MM.1S (cell line): Measurements from ENCODE around the gene PLAAT3.
"Not testable (repeated sequence)": the region's sequence is repeated elsewhere in the genome, so short reads cannot be mapped to it uniquely, and the experiment has no call there.

Experiments
- DNase-seq: peaks from one replicate; pipeline ENCODE4 v3.0.0-alpha.2; 2015
- H2AFZ ChIP-seq: fragments of 300-600 bp; sonication (generic); 2 replicates; pipeline ENCODE4 v1.6.0; 2016; ENCODE audit warnings: antibody characterized with exemption, low read length
- H3F3A ChIP-seq: fragments of 300-600 bp; sonication (generic); 2 replicates; pipeline ENCODE4 v1.6.1; 2016; ENCODE audit warnings: mild to moderate bottlenecking, antibody characterized with exemption, low read length, moderate library complexity, mixed read lengths; ENCODE audit not compliant: insufficient read depth
- H3K27ac ChIP-seq: fragments of 300-600 bp; sonication (generic); 2 replicates; pipeline ENCODE4 v1.5.1; 2016; ENCODE audit warnings: mild to moderate bottlenecking, low read length
- H3K27me3 ChIP-seq: fragments of 300-600 bp; sonication (generic); replicated peaks from 2 replicates; pipeline ENCODE4 v1.6.0; 2016; ENCODE audit warnings: low read length; ENCODE audit not compliant: insufficient read depth
- H3K36me3 ChIP-seq: fragments of 300-600 bp; sonication (generic); replicated peaks from 2 replicates; pipeline ENCODE4 v1.6.1; 2016; ENCODE audit warnings: mild to moderate bottlenecking, low read length, mixed read lengths; ENCODE audit not compliant: insufficient read depth
- H3K4me1 ChIP-seq: fragments of 300-600 bp; sonication (generic); 2 replicates; pipeline ENCODE4 v1.6.1; 2016; ENCODE audit warnings: low read length, mixed read lengths
- H3K4me2 ChIP-seq: fragments of 300-600 bp; sonication (generic); 2 replicates; pipeline ENCODE4 v1.6.0; 2016; ENCODE audit warnings: low read depth, low read length
- H3K4me3 ChIP-seq: fragments of 300-600 bp; sonication (generic); 2 replicates; pipeline ENCODE4 v1.5.1; 2016; ENCODE audit warnings: low read length, mixed read lengths
- H3K79me2 ChIP-seq: fragments of 300-600 bp; sonication (generic); 2 replicates; pipeline ENCODE4 v1.6.1; 2016; ENCODE audit warnings: mixed run types, low read length, mixed read lengths
- H3K9ac ChIP-seq: fragments of 300-600 bp; sonication (generic); 2 replicates; pipeline ENCODE4 v1.6.1; 2016; ENCODE audit warnings: low read length, mixed read lengths
- H3K9me2 ChIP-seq: fragments of 300-600 bp; sonication (generic); replicated peaks from 2 replicates; pipeline ENCODE4 v1.6.1; 2016; ENCODE audit warnings: mild to moderate bottlenecking, low read length, mixed read lengths; ENCODE audit not compliant: insufficient read depth
- H3K9me3 ChIP-seq: fragments of 300-600 bp; sonication (generic); replicated peaks from 2 replicates; pipeline ENCODE4 v1.6.1; 2016; ENCODE audit warnings: mild to moderate bottlenecking, low read length, mixed read lengths; ENCODE audit not compliant: insufficient read depth
- H4K20me1 ChIP-seq: fragments of 300-600 bp; sonication (generic); 2 replicates; pipeline ENCODE4 v1.6.1; 2016; ENCODE audit warnings: mild to moderate bottlenecking, low read length, moderate library complexity, mixed read lengths; ENCODE audit not compliant: insufficient read depth
- EZH2 ChIP-seq: fragments of 300-600 bp; sonication (generic); optimal IDR thresholded peaks from 2 replicates; pipeline ENCODE3; 2017; ENCODE audit warnings: low read depth, mild to moderate bottlenecking, antibody characterized with exemption, low read length, mixed read lengths
- EZH2phosphoT487 ChIP-seq: fragments of 300-600 bp; sonication (generic); IDR thresholded peaks from 2 replicates; pipeline ENCODE4 v1.6.1; 2018; ENCODE audit warnings: antibody characterized with exemption, low read length
- TF ChIP-seq, protein P1 (sequence below): fragments of 300-600 bp; sonication (generic); IDR thresholded peaks from 2 replicates; pipeline ENCODE4 v1.5.1; 2016; ENCODE audit warnings: antibody characterized with exemption, low read length, mixed read lengths

Gene PLAAT3

DNA sequence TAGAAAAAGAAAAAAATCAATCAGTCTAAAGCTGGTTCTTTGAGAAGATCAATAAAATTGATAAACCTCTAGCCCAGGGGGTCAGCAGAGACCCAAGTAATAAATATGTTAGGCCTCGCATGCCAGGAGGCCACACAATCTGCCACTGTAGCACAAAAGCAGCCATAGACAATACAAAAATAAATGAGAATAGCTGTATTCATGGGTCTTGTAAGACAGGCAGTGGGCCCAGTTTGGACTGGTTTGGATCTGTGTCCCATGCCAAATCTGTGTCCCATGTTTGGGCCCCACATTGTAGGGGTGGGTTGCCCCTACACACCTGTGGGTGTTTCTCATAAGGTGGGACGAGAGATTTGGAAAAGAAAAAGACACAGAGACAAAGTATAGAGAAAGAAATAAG, 84.2 kb downstream of the PLAAT3 start:
- Histone ChIP-seq H3K9ac (no peak overlapping the region), H2AFZ (no peak overlapping the region), H3K27me3 (no peaks in the 10 kb centered on the region), H3K4me2 (no peak overlapping the region), H3F3A (peaks cover 13% of the 10 kb centered on the region), H4K20me1 (no peaks in the 10 kb centered on the region), H3K27ac (no peak overlapping the region), H3K9me3 (no peaks in the 10 kb centered on the region), H3K79me2 (no peaks in the 10 kb centered on the region), H3K36me3 (no peaks in the 10 kb centered on the region), H3K4me1 (peaks cover 8% of the 10 kb centered on the region), H3K9me2 (no peaks in the 10 kb centered on the region), H3K4me3 (no peak overlapping the region)
- TF ChIP-seq, protein P1, sequence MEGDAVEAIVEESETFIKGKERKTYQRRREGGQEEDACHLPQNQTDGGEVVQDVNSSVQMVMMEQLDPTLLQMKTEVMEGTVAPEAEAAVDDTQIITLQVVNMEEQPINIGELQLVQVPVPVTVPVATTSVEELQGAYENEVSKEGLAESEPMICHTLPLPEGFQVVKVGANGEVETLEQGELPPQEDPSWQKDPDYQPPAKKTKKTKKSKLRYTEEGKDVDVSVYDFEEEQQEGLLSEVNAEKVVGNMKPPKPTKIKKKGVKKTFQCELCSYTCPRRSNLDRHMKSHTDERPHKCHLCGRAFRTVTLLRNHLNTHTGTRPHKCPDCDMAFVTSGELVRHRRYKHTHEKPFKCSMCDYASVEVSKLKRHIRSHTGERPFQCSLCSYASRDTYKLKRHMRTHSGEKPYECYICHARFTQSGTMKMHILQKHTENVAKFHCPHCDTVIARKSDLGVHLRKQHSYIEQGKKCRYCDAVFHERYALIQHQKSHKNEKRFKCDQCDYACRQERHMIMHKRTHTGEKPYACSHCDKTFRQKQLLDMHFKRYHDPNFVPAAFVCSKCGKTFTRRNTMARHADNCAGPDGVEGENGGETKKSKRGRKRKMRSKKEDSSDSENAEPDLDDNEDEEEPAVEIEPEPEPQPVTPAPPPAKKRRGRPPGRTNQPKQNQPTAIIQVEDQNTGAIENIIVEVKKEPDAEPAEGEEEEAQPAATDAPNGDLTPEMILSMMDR, result no peak
- TF ChIP-seq EZH2phosphoT487 (no peak), EZH2 (no peak)
- DNase-seq, result no peak

DNA sequence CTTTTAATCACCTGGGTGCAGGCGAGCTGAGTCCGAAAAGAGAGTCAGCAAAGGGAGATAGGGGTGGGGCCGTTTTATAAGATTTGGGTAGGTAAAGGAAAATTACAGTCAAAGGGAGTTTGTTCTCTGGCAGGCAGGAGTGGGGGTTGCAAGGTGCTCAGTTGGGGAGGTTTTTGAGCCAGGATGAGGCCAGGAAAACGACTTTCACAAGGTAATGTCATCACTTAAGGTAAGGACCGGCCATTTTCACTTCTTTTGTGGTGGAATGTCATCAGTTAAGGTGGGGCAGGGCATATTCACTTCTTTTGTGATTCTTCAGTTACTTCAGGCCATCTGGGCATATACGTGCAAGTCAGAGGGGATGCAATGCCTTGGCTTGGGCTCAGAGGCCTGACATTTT, 84.9 kb downstream of the PLAAT3 start:
- not testable (repeated sequence) for H3K4me2 ChIP-seq, H3K27ac ChIP-seq, H3K4me3 ChIP-seq, H3K9me3 ChIP-seq, H4K20me1 ChIP-seq, H2AFZ ChIP-seq, H3K36me3 ChIP-seq, H3K79me2 ChIP-seq, H3K9me2 ChIP-seq, H3F3A ChIP-seq, H3K27me3 ChIP-seq, H3K4me1 ChIP-seq, H3K9ac ChIP-seq, DNase-seq

DNA sequence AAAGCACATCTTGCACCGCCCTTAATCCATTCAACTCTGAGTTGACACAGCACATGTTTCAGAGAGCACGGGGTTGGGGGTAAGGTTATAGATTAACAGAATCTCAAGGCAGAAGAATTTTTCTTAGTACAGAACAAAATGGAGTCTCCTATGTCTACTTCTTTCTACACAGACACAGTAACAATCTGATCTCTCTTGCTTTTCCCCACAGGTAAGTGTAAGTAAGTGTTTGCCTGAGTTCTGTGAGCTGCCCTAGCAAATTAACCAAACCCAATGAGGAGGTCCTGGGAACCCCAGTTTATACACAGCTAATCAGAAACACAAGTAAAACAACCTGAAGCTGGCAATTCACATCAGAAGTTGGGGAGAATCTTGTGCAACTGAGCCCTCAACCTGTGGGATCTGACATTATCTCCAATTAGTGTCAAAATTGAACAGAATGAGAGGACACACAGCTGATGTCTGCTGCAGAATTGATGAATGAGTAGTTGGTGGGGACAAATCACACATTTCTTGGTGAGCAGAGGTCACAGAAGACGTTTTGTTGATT, 85.4 kb downstream of the PLAAT3 start:
- not testable (repeated sequence) for H3K36me3 ChIP-seq, H3K9me2 ChIP-seq, H3K79me2 ChIP-seq, H3K27ac ChIP-seq, H3F3A ChIP-seq, H2AFZ ChIP-seq, H3K9ac ChIP-seq, H3K4me2 ChIP-seq, H3K27me3 ChIP-seq, H3K4me1 ChIP-seq, H3K9me3 ChIP-seq, H3K4me3 ChIP-seq, DNase-seq, H4K20me1 ChIP-seq

DNA sequence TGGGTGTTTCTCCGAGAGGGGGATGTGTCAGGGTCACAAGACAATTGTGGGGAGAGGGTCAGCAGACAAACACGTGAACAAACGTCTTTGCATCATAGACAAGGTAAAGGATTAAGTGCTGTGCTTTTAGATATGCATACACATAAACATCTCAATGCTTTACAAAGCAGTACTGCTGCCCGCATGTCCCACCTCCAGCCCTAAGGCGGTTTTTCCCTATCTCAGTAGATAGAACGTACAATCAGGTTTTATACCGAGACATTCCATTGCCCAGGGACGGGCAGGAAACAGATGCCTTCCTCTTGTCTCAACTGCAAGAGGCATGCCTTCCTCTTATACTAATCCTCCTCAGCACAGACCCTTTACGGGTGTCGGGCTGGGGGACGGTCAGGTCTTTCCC, 86.1 kb downstream of the PLAAT3 start:
- H3K36me3 ChIP-seq, result not testable (repeated sequence)

DNA sequence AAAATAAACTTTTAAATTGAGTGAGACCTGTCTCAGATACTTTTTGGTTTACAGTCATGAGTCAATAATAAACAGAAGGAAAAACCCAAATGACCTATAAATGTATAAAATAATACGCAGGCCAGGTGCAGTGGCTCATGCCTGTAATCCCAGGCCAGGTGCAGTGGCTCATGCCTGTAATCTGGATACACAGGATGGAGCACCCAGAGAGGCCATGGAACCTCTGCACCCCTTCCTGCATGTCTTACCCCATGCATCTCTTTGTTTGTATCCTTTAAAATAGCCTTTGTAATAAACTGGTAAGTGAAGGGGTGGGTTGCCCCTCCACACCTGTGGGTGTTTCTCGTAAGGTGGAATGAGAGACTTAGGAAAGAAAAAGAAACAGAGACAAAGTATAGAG, 86.6 kb downstream of the PLAAT3 start:
- no peaks in the 10 kb centered on the region for H3F3A ChIP-seq
- H3K27me3 ChIP-seq, result no peaks in the 10 kb centered on the region
- no peaks in the 10 kb centered on the region for H3K79me2 ChIP-seq
- no peak overlapping the region for H3K27ac ChIP-seq
- H3K9ac ChIP-seq, result no peak overlapping the region
- no peaks in the 10 kb centered on the region for H3K9me2 ChIP-seq
- TF ChIP-seq, protein P1, result no peak
- TF ChIP-seq EZH2phosphoT487, result no peak
- TF ChIP-seq EZH2, result no peak
- no peaks in the 10 kb centered on the region for H4K20me1 ChIP-seq
- no peak overlapping the region for H3K4me2 ChIP-seq
- H3K9me3 ChIP-seq, result no peaks in the 10 kb centered on the region
- no peak overlapping the region for H3K4me3 ChIP-seq
- no peaks in the 10 kb centered on the region; the same call in none of the 2 replicates for H3K4me1 ChIP-seq
- no peaks in the 10 kb centered on the region for H3K36me3 ChIP-seq
- DNase-seq, result no peak
- no peak overlapping the region for H2AFZ ChIP-seq

More for the DNA sequence above, 86.1 kb downstream of the PLAAT3 start:
- not testable (repeated sequence) for H4K20me1 ChIP-seq, H3K9ac ChIP-seq, H3K4me1 ChIP-seq, H3K9me3 ChIP-seq, H3K4me2 ChIP-seq, H2AFZ ChIP-seq, DNase-seq, H3K9me2 ChIP-seq, H3K27ac ChIP-seq, H3K27me3 ChIP-seq, H3K79me2 ChIP-seq, H3F3A ChIP-seq, H3K4me3 ChIP-seq
